ENCODE measurements around the gene ESYT1.

DNA sequence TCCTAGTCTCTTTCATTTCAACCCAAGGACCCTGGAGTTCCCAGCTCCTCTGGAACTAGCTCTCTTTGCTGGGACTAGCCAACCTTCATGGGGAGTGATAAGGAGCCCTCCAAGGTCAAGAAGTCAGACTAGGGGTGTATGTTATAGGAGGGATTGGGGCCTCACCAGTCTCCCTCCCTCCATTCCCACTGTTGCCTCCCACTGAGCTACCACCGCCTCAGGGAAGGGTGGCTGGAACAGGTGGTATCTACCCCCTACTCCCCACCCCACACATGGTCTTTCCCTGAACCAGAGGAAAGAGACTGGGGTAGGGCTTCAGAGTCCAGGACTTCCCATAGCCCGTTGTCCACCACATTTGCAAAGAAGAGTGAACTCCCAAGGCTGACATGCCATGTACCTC is 45.7 kb upstream of the ESYT1 start:
- TF ChIP-seq, protein P1, sequence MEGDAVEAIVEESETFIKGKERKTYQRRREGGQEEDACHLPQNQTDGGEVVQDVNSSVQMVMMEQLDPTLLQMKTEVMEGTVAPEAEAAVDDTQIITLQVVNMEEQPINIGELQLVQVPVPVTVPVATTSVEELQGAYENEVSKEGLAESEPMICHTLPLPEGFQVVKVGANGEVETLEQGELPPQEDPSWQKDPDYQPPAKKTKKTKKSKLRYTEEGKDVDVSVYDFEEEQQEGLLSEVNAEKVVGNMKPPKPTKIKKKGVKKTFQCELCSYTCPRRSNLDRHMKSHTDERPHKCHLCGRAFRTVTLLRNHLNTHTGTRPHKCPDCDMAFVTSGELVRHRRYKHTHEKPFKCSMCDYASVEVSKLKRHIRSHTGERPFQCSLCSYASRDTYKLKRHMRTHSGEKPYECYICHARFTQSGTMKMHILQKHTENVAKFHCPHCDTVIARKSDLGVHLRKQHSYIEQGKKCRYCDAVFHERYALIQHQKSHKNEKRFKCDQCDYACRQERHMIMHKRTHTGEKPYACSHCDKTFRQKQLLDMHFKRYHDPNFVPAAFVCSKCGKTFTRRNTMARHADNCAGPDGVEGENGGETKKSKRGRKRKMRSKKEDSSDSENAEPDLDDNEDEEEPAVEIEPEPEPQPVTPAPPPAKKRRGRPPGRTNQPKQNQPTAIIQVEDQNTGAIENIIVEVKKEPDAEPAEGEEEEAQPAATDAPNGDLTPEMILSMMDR (IDR thresholded peaks at IDR 0.05): no peak
- no peak for TF ChIP-seq POLR2A (IDR thresholded peaks at IDR 0.05)

All from heart left ventricle (tissue), 13 donors.